GM12801 (cell line): ENCODE measurements around the gene PGM2L1.

Experiments used
- CTCF ChIP-seq: IDR thresholded peaks from one replicate; pipeline ENCODE4 v1.5.1; 2011; ENCODE audit warnings: control low read depth; ENCODE audit not compliant: insufficient read length; ENCODE audit errors: extremely low read depth

PGM2L1 gene

GRCh38 chr11:74392256-74392655, 6.0 kb downstream of the PGM2L1 start:
- TF ChIP-seq CTCF, result no peak

- no peak for TF ChIP-seq CTCF
Observed at GRCh38 chr11:74391193-74391592, 7.0 kb downstream of the PGM2L1 start.

DNA sequence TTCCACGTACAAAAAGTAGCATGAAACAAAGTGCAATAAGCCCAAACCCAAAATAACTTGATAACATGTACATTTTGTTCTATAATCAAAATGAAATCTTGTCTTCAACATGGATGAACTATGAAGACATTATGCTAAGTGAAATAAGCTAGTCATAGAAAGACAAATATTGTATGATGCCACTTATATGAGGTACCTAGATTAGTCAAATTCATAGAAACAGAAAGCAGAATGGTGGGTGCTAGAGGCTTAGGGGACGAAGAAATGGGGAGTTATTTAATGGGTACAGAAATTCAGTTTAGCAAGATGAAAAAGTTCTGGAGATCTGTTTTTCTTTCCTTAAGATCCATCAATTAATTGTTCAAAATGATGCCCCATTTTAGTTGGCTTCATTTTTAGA, 7.5 kb downstream of the PGM2L1 start:
- TF ChIP-seq CTCF, result no peak

- TF ChIP-seq CTCF, result no peak
Observed at GRCh38 chr11:74388678-74389327, 9.4 kb downstream of the PGM2L1 start.

DNA sequence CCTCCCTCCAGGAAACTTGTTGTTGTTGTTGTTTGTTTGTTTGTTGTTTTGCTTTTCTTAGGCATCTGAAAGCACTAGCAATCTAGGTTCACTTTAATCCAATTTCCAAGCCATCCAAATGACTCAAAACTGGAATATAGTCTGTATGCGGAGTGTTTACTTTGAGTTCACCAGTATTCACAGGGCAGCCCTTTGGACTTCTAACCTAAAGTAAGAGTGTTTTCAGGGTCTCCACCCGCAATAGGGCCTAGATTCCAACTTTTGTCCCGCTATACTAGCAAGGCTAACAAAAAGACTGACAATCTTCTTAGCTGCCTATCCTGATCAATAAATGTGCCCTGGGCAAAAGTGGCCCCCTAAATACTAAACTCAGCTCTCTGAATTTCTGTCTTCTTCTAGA, 13.6 kb downstream of the PGM2L1 start:
- no peak for TF ChIP-seq CTCF

DNA sequence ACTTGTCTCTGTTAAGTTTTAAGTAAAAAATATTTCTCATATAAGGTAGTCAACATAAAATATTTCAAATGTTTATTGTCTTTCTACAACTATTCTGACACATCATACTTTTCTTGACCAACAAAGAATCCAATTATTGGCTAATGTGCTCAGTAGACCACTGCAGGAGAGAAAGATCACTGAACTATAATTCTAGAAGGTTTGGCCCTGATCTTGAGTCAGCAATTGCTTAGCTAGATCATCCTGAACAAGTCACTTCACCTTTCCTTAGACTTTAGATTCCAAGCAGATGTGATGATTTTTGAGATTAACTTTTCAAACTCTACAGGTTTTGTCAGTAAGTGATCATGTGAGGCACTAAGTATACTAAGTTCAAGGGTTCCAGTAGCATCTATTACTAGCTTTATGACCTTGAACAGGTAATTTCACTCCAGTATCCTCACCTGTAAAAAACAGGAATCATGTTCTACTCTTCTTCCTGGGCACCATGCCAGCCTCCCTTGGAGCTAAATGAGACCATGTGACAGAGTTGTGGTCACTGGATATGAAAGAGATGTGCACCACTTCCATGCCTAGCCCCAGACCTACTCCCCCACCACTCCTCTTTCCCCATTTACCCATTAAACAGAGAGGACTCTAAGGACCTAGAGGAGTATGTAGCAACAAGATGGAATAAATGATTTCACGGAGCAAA, 17.3 kb downstream of the PGM2L1 start:
- no peak for TF ChIP-seq CTCF

GRCh38 chr11:74377689-74378088, 20.5 kb downstream of the PGM2L1 start:
- no peak for TF ChIP-seq CTCF
